Jurkat, Clone E6-1 (cell line): Measurements from ENCODE around the gene PRKCB.
"Not testable (repeated sequence)": the region's sequence is repeated elsewhere in the genome, so short reads cannot be mapped to it uniquely, and the experiment has no call there.

Experiments used
- DNase-seq: peaks from one replicate; pipeline ENCODE4 v3.0.0-alpha.2; 2011; ENCODE audit warnings: low read depth, low spot score
- H3K4me3 ChIP-seq: 2 replicates; pipeline ENCODE4 v1.5.1; 2011; ENCODE audit warnings: mild to moderate bottlenecking, low read length, control low read depth, moderate library complexity

Gene PRKCB

GRCh38 chr16:24131294-24131693 lies 295.5 kb downstream of the PRKCB start:
- DNase-seq: no peak
- no peak overlapping the region for H3K4me3 ChIP-seq

DNA sequence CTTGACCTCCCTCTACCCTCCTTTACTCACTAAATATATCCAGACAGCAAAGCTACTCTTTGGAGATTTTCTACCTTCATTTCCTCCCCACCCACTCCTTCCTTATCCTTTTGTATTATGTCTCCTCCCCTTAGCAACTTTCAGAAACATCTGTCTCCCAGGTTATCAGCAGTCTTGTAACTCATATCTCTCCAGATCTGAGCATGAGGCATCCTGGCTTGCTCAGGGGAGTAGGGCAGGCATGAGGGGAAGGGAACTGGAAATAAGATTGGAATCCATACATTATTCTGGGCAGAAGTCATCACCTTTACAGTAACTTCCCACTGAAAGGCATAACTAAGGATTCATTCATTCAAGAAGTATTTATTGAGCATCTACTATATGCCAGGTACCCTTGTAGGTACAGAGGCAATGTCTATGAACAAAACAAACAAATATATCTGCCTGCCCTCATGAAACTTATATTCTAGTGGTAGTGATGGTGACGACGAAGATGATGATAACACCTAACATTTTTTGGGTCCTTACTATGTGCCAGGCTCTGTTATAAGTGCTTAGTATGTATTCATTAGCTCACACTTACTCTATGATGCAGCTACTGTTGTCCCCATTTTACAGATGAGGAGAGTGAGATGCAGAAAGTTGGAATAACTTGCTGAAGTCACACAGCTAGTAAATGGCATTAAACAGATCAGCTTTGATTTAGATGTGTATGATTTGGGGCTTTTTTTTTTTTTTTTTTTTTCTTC lies 296.4 kb downstream of the PRKCB start:
- no peak for DNase-seq
- H3K4me3 ChIP-seq: no peak overlapping the region

GRCh38 chr16:24132797-24133155 lies 297.0 kb downstream of the PRKCB start:
- no peak overlapping the region for H3K4me3 ChIP-seq
- no peak for DNase-seq

- peak; percentile 92 for DNase-seq
- no peak overlapping the region for H3K4me3 ChIP-seq
Observed at GRCh38 chr16:24135624-24136565, 300.1 kb downstream of the PRKCB start.

DNA sequence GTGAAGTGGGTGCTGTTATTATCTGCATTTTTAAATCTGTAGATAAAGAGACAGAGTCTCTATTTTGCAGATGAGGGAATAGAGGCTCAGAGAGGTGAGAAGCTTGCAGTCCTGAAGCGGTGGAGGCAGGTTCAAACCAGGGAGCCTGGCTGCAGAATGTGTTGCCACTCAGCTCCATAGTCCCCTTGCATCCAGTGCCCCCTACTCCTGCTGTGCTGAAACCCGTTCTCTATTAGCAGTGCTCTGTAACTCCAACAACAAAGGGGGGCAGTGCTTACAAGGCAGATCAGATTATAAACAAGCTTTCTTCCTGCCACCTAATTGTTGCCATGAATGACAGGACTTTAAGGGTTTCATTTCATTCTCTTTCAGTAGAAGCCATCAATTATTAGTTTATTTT lies 302.2 kb downstream of the PRKCB start:
- H3K4me3 ChIP-seq: no peak overlapping the region
- no peak for DNase-seq

DNA sequence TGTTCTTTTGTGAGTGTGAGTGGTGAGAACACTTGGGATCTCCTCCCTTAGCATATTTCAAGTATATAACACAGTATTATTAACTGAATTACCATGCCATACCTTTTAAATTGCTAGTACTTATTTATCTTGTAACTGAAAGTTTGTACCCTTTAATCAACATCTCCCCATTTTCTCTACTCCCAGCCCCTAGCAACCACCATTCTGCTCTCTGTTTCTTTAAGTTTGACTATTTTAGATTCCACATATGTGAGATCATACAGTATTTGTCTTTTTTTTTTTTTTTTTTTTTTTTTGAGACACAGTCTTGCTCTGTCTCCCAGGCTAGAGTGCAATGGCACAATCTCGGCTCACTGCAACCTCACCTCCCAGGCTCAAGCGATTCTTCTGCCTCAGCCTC lies 302.8 kb downstream of the PRKCB start:
- H3K4me3 ChIP-seq: no peak overlapping the region
- DNase-seq: no peak

DNA sequence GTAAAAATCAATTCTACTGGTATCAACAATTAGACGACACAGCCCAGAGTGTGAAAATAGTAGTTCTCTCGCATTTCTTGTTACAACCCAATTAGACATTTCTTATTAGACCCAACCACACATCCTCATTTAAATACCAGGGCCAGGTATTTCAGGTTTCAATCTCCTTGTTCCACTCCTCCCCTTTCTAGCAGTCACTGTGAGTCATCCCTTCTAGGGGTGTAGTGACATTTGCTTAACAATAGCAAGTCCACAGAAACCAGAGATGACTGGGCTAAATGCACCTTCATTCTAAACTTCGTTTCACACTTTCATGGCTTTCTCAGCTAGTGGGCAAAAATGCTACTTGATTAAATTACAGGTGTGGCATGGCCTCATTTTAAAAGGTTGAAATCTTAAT lies 303.5 kb downstream of the PRKCB start:
- H3K4me3 ChIP-seq: no peak overlapping the region
- DNase-seq: no peak

DNA sequence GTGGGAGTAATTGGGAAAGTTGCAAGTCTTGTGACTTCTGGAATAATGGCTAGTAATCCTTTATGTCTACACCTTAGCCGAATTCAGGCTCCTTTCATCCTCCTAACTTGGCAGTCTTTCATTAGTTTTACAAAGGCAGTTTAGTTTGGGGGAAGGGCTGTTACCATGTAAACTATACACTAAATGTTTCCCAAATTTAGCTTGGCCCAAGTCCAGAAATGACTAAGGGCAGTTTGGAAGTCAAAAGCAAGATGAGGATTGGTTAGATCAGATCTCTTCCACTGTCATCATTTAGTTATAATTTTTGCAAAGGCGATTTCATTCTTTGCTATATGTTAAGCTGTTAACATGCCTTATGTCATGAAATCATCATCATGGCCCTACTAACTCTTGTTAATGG lies 304.9 kb downstream of the PRKCB start:
- no peak overlapping the region for H3K4me3 ChIP-seq
- DNase-seq: no peak

DNA sequence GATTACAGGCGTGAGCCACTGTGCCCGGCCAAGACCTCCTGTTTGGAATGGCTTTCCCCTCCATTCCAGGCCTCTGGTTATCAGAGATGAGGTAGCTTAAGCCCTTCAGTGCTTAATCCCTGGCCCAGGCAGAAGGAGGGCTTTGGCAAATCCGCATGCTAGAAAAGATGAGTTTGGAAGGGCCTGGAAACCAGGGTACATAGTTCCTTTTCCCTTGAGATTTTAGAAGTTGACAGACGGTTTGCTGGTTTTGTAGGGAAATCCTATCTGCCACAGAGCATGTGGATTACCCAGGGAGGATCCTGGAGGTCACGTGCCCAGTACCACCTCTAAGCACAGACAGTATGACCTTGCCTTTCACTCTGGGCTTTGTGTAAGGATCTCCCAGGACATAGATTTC lies 305.7 kb downstream of the PRKCB start:
- no peak for DNase-seq
- H3K4me3 ChIP-seq: no peak overlapping the region

- no peak for DNase-seq
- H3K4me3 ChIP-seq: no peak overlapping the region
Observed at GRCh38 chr16:24141917-24142316, 306.1 kb downstream of the PRKCB start.

DNA sequence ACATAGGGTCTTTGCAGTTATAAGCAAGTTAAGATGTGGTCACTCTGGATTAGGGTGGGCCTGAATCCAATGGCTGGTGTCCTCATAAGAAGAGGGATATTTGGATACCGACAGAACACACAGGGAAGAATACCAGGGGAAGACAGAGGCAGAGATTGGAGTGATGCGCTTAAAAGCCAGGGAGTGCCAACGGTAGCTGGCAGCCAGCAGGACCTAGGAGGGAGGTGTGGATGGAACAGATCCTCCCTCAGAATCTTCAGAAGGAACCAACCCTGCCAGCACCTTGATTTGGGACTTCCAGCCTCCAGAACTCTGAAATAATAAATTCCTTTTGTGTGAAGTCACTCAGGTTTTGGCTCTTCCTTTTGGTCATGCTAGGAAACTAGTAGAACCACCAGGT lies 310.1 kb downstream of the PRKCB start:
- no peak for DNase-seq
- H3K4me3 ChIP-seq: no peak overlapping the region

DNA sequence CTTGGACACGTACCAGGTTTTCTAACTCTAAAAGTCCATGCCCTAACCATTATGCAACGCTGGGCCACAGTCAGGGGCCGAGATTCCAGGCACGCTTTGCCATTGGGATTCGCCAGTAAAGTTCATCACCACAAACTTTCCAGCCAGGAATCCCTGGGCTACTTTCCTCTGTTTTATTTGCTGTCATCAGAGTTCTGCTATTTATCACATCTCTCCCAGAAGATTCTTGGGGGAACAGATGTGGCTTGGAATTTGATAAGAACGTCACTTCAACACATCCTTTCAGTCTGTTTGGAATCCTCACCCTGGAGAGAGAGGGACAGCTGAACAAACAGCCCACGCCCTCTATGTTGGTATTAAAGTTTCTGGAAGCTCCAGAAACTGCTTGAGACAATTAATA lies 310.7 kb downstream of the PRKCB start:
- no peak for DNase-seq
- H3K4me3 ChIP-seq: no peak overlapping the region

GRCh38 chr16:24149102-24149501 lies 313.3 kb downstream of the PRKCB start:
- no peak overlapping the region for H3K4me3 ChIP-seq

GRCh38 chr16:24150282-24150681 lies 314.5 kb downstream of the PRKCB start:
- peak; percentile 20 for DNase-seq
- no peak overlapping the region for H3K4me3 ChIP-seq

More at GRCh38 chr16:24149102-24149501, 313.3 kb downstream of the PRKCB start:
- no peak for DNase-seq

GRCh38 chr16:24151482-24151939 lies 315.7 kb downstream of the PRKCB start:
- peak; percentile 68 for DNase-seq
- no peak overlapping the region for H3K4me3 ChIP-seq

GRCh38 chr16:24152048-24152447 lies 316.3 kb downstream of the PRKCB start:
- H3K4me3 ChIP-seq, DNase-seq: not testable (repeated sequence)

DNA sequence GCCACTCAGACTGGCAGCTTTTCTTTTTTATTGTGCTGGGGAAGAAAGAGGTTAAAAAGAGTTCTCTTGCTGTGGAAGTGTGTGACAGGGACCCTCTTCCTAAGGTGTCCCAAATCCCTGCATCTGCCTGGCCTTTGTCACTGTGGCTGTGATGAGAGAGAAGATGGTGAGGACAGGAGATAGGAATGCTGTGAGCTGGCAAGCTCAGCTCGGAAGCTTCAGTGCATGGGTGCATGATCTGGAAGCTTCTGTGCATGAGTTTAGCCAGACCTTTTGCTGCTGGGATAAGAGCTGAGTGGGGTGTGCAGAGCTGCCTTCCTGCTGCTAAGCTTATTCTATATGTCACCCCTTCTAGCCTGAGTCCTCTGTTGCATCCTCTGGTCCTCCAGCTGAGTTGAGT lies 317.0 kb downstream of the PRKCB start:
- no peak overlapping the region for H3K4me3 ChIP-seq
- no peak for DNase-seq

GRCh38 chr16:24156777-24157176 lies 321.0 kb downstream of the PRKCB start:
- no peak overlapping the region for H3K4me3 ChIP-seq
- DNase-seq: no peak

GRCh38 chr16:24163935-24164334 lies 328.2 kb downstream of the PRKCB start:
- DNase-seq: no peak

GRCh38 chr16:24164416-24164815 lies 328.6 kb downstream of the PRKCB start:
- DNase-seq: no peak
- no peak overlapping the region for H3K4me3 ChIP-seq

More at GRCh38 chr16:24163935-24164334, 328.2 kb downstream of the PRKCB start:
- H3K4me3 ChIP-seq: no peak overlapping the region
